ENCODE data around the gene ERICH2.

Gene ERICH2

GRCh38 chr2:170829036-170829435, 58.9 kb downstream of the ERICH2 start:
- DNase-seq (ENCODE audit: low read depth in 1 of 2, low spot score in 1 of 2): no peak
- no peak overlapping the region for H3K4me3 ChIP-seq (replicated peaks; ENCODE audit: insufficient read depth, low read length)
- no peak overlapping the region for H3K27ac ChIP-seq (replicated peaks)
- TF ChIP-seq CTCF (IDR thresholded peaks at IDR 0.05; ENCODE audit: insufficient read depth, low read length): no peak
- TF ChIP-seq POLR2AphosphoS5 (IDR thresholded peaks at IDR 0.05; ENCODE audit: low read depth): no peak
- no peak for TF ChIP-seq GABPA (IDR thresholded peaks at IDR 0.05; ENCODE audit: low read depth)
- H3K27me3 ChIP-seq (ENCODE audit: insufficient read depth, poor library complexity, severe bottlenecking): peaks cover 24% of the 10 kb centered on the region

GRCh38 chr2:170830166-170830565, 60.0 kb downstream of the ERICH2 start:
- H3K27me3 ChIP-seq (ENCODE audit: insufficient read depth, poor library complexity, severe bottlenecking): peaks cover 14% of the 10 kb centered on the region

GRCh38 chr2:170831115-170831514, 60.9 kb downstream of the ERICH2 start:
- no peak overlapping the region for H3K27ac ChIP-seq (replicated peaks)
- no peak overlapping the region for H3K4me3 ChIP-seq (replicated peaks; ENCODE audit: insufficient read depth, low read length)
- DNase-seq (ENCODE audit: low read depth in 1 of 2, low spot score in 1 of 2): no peak
- H3K27me3 ChIP-seq (ENCODE audit: insufficient read depth, poor library complexity, severe bottlenecking): peaks cover 11% of the 10 kb centered on the region
- TF ChIP-seq GABPA (IDR thresholded peaks at IDR 0.05; ENCODE audit: low read depth) (no peak), REST (IDR thresholded peaks at IDR 0.05; ENCODE audit: insufficient replicate concordance, low read depth) (no peak), POLR2AphosphoS5 (IDR thresholded peaks at IDR 0.05; ENCODE audit: low read depth) (no peak), CTCF (IDR thresholded peaks at IDR 0.05; ENCODE audit: insufficient read depth, low read length) (no peak), SPI1 (IDR thresholded peaks at IDR 0.05; ENCODE audit: borderline replicate concordance, low read depth) (no peak)

More at GRCh38 chr2:170830166-170830565, 60.0 kb downstream of the ERICH2 start:
- Histone ChIP-seq H3K4me3 (replicated peaks; ENCODE audit: insufficient read depth, low read length) (no peak overlapping the region), H3K27ac (replicated peaks) (no peak overlapping the region)
- DNase-seq (ENCODE audit: low read depth in 1 of 2, low spot score in 1 of 2): no peak
- no peak for TF ChIP-seq SPI1 (IDR thresholded peaks at IDR 0.05; ENCODE audit: borderline replicate concordance, low read depth)
- no peak for TF ChIP-seq POLR2AphosphoS5 (IDR thresholded peaks at IDR 0.05; ENCODE audit: low read depth)
- no peak for TF ChIP-seq CTCF (IDR thresholded peaks at IDR 0.05; ENCODE audit: insufficient read depth, low read length)
- TF ChIP-seq REST (IDR thresholded peaks at IDR 0.05; ENCODE audit: insufficient replicate concordance, low read depth): no peak
- no peak for TF ChIP-seq GABPA (IDR thresholded peaks at IDR 0.05; ENCODE audit: low read depth)

- no peak for DNase-seq (ENCODE audit: low read depth in 1 of 2, low spot score in 1 of 2)
- Histone ChIP-seq H3K4me3 (replicated peaks; ENCODE audit: insufficient read depth, low read length) (no peak overlapping the region), H3K27ac (replicated peaks) (no peak overlapping the region), H3K27me3 (ENCODE audit: insufficient read depth, poor library complexity, severe bottlenecking) (peaks cover 6% of the 10 kb centered on the region)
- TF ChIP-seq CTCF (IDR thresholded peaks at IDR 0.05; ENCODE audit: insufficient read depth, low read length) (no peak), GABPA (IDR thresholded peaks at IDR 0.05; ENCODE audit: low read depth) (no peak), POLR2AphosphoS5 (IDR thresholded peaks at IDR 0.05; ENCODE audit: low read depth) (no peak), SPI1 (IDR thresholded peaks at IDR 0.05; ENCODE audit: borderline replicate concordance, low read depth) (no peak), REST (IDR thresholded peaks at IDR 0.05; ENCODE audit: insufficient replicate concordance, low read depth) (no peak)
Observed at GRCh38 chr2:170836027-170836426, 65.8 kb downstream of the ERICH2 start.
